ENCODE measurements around the gene DNAJB5.

DNA sequence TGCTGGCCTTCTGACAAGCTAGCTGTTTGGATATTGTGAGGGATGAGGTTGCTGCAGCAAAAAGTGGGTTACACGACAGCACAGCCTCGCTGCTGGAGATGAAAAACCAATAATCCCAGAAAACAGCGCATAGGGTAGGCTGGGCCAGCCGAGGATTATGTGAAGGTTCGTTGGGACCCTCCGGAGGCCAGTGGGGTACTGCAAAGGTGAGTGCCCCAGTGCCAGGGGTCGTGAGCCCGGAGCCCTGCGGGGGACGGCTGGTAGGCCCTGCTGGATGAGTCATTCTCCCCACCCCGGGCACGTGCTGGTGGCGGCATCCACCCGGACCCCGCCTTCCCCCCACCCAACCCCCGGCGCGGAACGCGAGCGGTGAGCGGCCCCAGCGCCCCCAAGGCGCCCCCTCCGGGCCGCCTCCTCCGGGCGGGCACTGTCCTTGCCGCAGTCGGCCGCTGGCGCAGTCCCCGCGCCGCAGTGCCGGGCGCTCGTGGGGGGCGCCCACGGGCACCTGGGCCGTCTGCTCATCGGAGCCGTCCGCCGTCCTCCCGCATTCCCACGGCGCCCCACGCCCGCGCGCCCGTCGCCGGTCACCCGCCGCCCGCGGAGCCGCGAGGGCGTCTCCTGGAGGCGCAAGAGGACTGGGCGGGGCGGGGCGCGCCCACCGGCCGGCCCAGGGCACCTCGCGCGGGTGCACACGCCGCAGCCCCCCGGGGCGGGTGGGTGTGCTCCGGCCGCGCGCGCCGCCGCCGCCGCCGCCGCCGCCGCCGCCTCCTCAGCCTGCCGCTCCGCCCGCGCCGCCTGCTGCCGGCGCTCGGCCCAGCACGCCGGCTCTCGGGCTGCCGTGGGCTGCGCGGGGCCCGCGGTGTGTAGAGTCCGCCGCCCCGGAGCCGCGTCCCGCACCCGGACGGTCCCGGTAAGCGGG is 31.8 kb upstream of the DNAJB5 start, which contains the start of gene PHF24:
- TF ChIP-seq, protein P1, sequence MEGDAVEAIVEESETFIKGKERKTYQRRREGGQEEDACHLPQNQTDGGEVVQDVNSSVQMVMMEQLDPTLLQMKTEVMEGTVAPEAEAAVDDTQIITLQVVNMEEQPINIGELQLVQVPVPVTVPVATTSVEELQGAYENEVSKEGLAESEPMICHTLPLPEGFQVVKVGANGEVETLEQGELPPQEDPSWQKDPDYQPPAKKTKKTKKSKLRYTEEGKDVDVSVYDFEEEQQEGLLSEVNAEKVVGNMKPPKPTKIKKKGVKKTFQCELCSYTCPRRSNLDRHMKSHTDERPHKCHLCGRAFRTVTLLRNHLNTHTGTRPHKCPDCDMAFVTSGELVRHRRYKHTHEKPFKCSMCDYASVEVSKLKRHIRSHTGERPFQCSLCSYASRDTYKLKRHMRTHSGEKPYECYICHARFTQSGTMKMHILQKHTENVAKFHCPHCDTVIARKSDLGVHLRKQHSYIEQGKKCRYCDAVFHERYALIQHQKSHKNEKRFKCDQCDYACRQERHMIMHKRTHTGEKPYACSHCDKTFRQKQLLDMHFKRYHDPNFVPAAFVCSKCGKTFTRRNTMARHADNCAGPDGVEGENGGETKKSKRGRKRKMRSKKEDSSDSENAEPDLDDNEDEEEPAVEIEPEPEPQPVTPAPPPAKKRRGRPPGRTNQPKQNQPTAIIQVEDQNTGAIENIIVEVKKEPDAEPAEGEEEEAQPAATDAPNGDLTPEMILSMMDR (IDR thresholded peaks at IDR 0.05): peak in 2 of 12 donors; percentile 18 to 23
- no peak for TF ChIP-seq POLR2A (IDR thresholded peaks at IDR 0.05)

Data from heart left ventricle (tissue), 13 donors.